ENCODE data around the gene STK11. TPM values are rescaled to one million over a fixed set of nuclear protein-coding genes. Genes with fewer than 3 reads are reported as not detected.
A peak's percentile ranks its signal among the peaks of the same experiment; 100 is the strongest.

Gene STK11
- total RNA-seq, 1 experiment from 2014 or later: 56.7 TPM

- Histone ChIP-seq H3K27me3 (replicated peaks; ENCODE audit: control insufficient read depth, insufficient read depth, low read length) (no peaks in the 10 kb centered on the region), H3K36me3 (ENCODE audit: control insufficient read depth, insufficient read depth, low read length) (no peaks in the 10 kb centered on the region), H3K4me1 (peaks cover 41% of the 10 kb centered on the region), H3K4me3 (ENCODE audit: low read depth, low read length) (peak overlapping the region; percentile 45), H3K9me3 (no peaks in the 10 kb centered on the region)
- DNase-seq: no peak
- no peaks in the 10 kb centered on the region for H3K27me3 Mint-ChIP-seq (ENCODE audit: insufficient read depth, unreplicated experiment)
- peak overlapping the region; percentile 81 for H3K27ac Mint-ChIP-seq (ENCODE audit: unreplicated experiment)
- H3K36me3 Mint-ChIP-seq (ENCODE audit: insufficient read depth, unreplicated experiment): peaks cover 13% of the 10 kb centered on the region
- H3K4me1 Mint-ChIP-seq (ENCODE audit: low read depth, unreplicated experiment): no peaks in the 10 kb centered on the region
- H3K9me3 Mint-ChIP-seq (ENCODE audit: unreplicated experiment): no peaks in the 10 kb centered on the region
- BruUV-seq (replicated peaks): no TSS peak
- peak overlapping the region; percentile 76 for H3K4me3 Mint-ChIP-seq (ENCODE audit: unreplicated experiment)
- intact Hi-C loops (cut with micrococcal nuclease; ENCODE audit: unreplicated experiment): no loop called here
- POLR2A ChIA-PET: interaction anchor here (1.6 to 2.3 kb wide), 2 partner anchors 26 to 28 kb away, joined by 8 to 30 read pairs; partner anchors contain the start of gene CIRBP
- no peak for TF ChIP-seq CTCF (IDR thresholded peaks at IDR 0.05; ENCODE audit: insufficient read depth in 1 of 2, low read depth in 1 of 2, low read length in 1 of 2, severe bottlenecking in 1 of 2, unreplicated experiment in 1 of 2)
- CTCF ChIA-PET: interaction anchor here (0.5 to 2.1 kb wide), 5 partner anchors 18 to 78 kb away, joined by 3 to 23 read pairs (median 3); partner anchors contain the start of gene CIRBP
Measured at GRCh38 chr19:1240925-1241324, 35.3 kb downstream of the STK11 start.

- Histone ChIP-seq H3K9me3 (no peaks in the 10 kb centered on the region), H3K36me3 (ENCODE audit: control insufficient read depth, insufficient read depth, low read length) (no peaks in the 10 kb centered on the region), H3K4me1 (peaks cover 43% of the 10 kb centered on the region), H3K4me3 (ENCODE audit: low read depth, low read length) (peak within 1 kb of the TSS; percentile 45), H3K27me3 (replicated peaks; ENCODE audit: control insufficient read depth, insufficient read depth, low read length) (no peaks in the 10 kb centered on the region)
- Mint-ChIP-seq H3K4me3 (ENCODE audit: unreplicated experiment) (peak within 1 kb of the TSS; percentile 76), H3K27ac (ENCODE audit: unreplicated experiment) (peak within 1 kb of the TSS; percentile 81), H3K36me3 (ENCODE audit: insufficient read depth, unreplicated experiment) (peaks cover 16% of the 10 kb centered on the region), H3K27me3 (ENCODE audit: insufficient read depth, unreplicated experiment) (no peaks in the 10 kb centered on the region), H3K4me1 (ENCODE audit: low read depth, unreplicated experiment) (no peaks in the 10 kb centered on the region), H3K9me3 (ENCODE audit: unreplicated experiment) (no peaks in the 10 kb centered on the region)
- ChIA-PET CTCF (interaction anchor here (0.6 to 2.1 kb wide), 4 partner anchors 19 to 27 kb away, joined by 3 to 23 read pairs (median 4); partner anchors contain the start of gene CIRBP), POLR2A (interaction anchor here (1.6 to 2.3 kb wide), 2 partner anchors 25 to 28 kb away, joined by 8 to 30 read pairs; partner anchors contain the start of gene CIRBP)
- TF ChIP-seq CTCF (IDR thresholded peaks at IDR 0.05; ENCODE audit: insufficient read depth in 1 of 2, low read depth in 1 of 2, low read length in 1 of 2, severe bottlenecking in 1 of 2, unreplicated experiment in 1 of 2): no peak
- DNase-seq: peak; percentile 92
- intact Hi-C loops (cut with micrococcal nuclease; ENCODE audit: unreplicated experiment): no loop called here
- no TSS peak for BruUV-seq (replicated peaks)
Measured at GRCh38 chr19:1241417-1242095, 36.0 kb downstream of the STK11 start, which contains the start of gene ATP5F1D. TSS of gene ATP5F1D (plus strand) at chr19:1241751. CDS start at chr19:1241851, 100 bp downstream.

GRCh38 chr19:1243768-1244692 is 38.5 kb downstream of the STK11 start:
- Mint-ChIP-seq H3K9me3 (ENCODE audit: unreplicated experiment) (no peaks in the 10 kb centered on the region), H3K27ac (ENCODE audit: unreplicated experiment) (no peak overlapping the region), H3K4me1 (ENCODE audit: low read depth, unreplicated experiment) (no peaks in the 10 kb centered on the region), H3K27me3 (ENCODE audit: insufficient read depth, unreplicated experiment) (no peaks in the 10 kb centered on the region), H3K4me3 (ENCODE audit: unreplicated experiment) (no peak overlapping the region), H3K36me3 (ENCODE audit: insufficient read depth, unreplicated experiment) (peaks cover 25% of the 10 kb centered on the region)
- Histone ChIP-seq H3K36me3 (ENCODE audit: control insufficient read depth, insufficient read depth, low read length) (no peaks in the 10 kb centered on the region), H3K4me3 (ENCODE audit: low read depth, low read length) (no peak overlapping the region), H3K4me1 (peaks cover 48% of the 10 kb centered on the region), H3K9me3 (no peaks in the 10 kb centered on the region), H3K27me3 (replicated peaks; ENCODE audit: control insufficient read depth, insufficient read depth, low read length) (no peaks in the 10 kb centered on the region)
- no TSS peak for BruUV-seq (replicated peaks)
- peak; percentile 74 to 87 for DNase-seq
- intact Hi-C loops (cut with micrococcal nuclease; ENCODE audit: unreplicated experiment): loop anchor here (1.0 kb wide), 1 partner anchor 25 kb away; the partner anchor contains the start of gene CIRBP
- peak; percentile 87 to 95 for TF ChIP-seq CTCF (IDR thresholded peaks at IDR 0.05; ENCODE audit: insufficient read depth in 1 of 2, low read depth in 1 of 2, low read length in 1 of 2, severe bottlenecking in 1 of 2, unreplicated experiment in 1 of 2)
- POLR2A ChIA-PET: interaction anchor here (0.5 to 4.4 kb wide), 8 partner anchors 10 to 217 kb away, joined by 3 to 110 read pairs (median 6); partner anchors contain the start of genes CIRBP, CNN2 and FAM174C
- CTCF ChIA-PET: interaction anchor here (0.6 to 3.4 kb wide), 16 partner anchors 9 to 186 kb away, joined by 3 to 440 read pairs (median 4); partner anchors contain the start of genes CIRBP and FAM174C
